GM18526 (cell line): ENCODE data around the gene PPAN.

Experiments used
- POLR2A ChIP-seq: IDR thresholded peaks from 3 replicates; pipeline ENCODE4 v1.6.1; 2011; ENCODE audit not compliant: insufficient read length; ENCODE audit errors: extremely low read depth

PPAN gene

DNA sequence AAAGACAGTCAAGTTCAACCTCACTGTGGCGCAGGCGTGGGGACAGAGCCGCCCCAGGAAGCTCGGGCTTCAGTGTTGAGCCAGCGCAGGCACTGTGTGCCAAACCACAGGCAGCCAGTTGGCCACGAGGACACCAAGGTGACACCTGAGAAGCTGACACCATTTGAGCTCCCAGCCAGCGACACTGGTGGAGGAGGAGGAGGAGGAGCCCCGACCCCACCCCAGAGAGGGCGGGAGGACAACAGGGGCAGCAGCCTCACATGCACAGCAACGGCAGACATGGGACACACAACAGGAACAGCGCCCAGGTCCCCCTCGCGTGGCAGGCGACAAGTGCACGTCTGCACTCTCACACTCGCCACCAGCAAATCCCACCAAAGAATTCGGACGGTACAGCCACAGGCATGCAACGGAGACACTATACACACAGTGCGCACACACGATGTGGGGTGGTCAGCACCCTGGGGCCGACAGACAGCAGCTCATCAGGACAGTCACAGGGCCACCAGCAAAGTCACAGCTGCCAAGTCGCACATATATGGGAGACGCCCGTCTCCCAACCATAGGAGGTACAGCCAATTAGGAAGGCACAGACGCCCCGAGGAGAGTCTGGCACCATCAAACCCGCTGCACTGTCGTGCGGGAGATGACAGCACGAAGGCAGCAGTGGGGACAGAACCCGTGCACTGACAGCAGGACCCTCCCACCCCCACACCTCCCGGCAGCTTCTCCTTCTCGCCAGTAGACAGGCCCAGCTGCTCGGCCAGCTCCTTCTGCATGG is 10.1 kb downstream of the PPAN start:
- peak; percentile 4 for TF ChIP-seq POLR2A

DNA sequence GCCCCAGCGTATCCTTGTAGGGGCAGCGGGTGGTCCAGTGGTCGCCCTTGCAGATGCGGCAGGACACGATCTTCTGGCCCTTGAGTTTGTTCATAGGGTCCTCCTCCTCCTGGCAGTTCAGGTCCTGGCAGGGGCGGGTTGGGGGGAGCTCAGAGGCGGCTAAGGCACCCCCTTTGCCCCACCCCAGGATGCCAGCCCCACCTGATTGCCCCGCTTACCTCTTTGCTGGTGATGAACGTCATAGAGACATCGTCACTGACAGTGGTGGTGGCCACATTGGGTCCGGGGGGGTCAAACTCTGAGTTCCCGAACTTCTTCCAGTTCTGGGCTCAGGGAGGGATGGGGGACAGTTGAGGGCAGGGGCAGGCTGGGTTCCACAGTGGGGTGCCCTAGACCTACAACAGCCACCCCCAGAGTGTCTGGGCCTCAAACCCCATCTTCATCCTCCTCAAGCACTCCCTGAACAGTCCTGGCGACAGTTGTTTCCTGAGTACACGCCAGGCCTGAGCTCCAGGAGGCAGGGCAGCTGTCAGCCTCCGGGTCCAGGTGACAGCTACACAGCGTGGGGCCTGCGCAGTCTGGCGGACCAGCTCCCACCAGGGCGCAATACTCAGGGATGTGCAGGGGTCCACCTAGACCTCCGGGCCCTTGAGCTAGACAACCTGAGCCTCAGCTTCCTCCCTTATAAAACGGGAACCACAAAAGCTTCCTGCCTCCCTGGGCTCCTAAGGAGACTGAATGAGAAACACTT is 10.9 kb downstream of the PPAN start:
- no peak for TF ChIP-seq POLR2A

DNA sequence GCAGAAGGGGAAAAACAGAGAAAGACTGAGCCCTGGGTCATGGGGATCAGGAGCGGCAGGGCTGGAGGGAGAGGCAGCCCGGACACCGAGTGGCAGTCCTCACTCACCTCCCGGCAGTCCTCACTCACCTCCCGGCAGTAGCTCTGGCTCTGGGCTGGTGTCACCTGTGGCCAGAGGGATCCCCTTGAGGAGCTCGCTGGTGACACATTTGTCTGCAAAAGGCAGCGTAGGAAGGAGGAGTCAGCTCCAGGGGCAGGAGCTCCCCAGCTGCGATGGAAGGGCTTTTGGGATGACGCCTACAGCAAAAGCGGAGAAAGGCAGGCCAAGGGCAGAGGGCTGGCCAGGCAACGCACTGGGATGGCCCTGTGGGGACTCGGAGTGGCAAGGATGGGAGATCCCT is 12.8 kb downstream of the PPAN start:
- TF ChIP-seq POLR2A: no peak

DNA sequence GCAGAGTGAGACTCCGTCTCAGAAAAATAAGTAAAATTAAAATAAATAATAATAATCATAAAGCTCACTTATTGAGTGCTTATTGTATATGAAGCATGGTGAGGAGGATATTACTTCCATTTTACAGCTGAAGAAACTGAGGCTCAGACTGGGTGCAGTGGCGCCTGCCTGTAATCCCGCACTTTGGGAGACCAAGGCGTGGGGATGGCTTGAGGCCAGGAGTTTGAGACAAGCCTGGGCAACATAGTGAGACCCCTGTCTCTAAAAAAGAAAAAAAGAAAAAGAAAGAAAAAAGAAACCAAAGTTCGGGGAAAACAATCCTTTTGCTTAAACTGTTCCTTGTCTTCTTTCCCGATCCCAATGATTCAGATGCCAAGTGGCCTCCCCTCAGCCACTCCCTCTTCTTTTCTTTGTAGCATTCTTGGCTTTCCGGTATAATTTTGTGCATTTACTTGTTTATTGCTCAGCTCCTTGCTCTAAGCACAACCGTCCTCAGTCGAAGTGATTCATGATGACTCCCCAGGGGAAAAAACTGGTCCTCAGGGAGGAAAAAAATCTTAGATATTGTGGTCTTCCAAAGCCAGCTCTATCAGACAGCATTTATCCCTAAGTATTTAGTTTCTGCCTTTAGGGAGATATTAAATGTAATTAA is 14.5 kb downstream of the PPAN start:
- TF ChIP-seq POLR2A: no peak

DNA sequence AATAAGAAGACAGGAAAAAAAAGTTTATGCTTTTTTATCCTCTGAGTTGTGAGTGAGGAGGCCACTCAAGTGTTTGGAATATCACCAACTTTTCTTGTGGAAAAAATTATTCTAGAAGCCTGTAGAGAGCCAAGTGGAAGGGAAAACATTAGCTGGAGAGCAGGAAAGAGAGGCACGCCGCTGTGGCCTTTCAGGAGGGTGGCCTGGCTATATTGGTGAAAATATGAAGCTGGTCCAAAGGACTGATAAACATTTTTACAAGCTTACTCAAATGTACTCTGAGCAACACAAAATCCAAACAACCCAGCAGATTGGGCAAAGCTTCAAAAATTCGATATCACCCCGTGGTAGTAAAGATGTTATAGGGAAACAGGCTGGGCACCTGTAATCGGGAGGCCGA is 15.9 kb downstream of the PPAN start:
- no peak for TF ChIP-seq POLR2A

DNA sequence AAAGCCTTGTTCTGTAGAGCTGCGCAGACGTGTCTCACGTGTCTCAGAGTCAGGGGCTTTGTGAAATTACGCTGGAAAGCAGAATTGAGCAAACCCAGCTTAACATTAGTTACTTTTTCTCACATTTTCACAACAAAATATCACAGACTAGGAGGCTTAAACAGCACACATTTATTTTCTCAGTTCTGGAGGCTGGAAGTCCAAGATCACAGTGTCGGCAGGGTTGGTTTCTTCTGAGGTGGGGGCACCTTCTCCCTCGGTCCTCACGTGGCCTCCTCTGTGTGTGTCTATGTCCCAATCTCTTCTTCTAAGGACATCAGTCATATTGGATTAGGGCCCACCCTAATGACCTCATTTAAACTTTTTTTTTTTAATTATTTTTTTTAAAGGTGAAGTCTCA is 18.3 kb downstream of the PPAN start:
- no peak for TF ChIP-seq POLR2A

DNA sequence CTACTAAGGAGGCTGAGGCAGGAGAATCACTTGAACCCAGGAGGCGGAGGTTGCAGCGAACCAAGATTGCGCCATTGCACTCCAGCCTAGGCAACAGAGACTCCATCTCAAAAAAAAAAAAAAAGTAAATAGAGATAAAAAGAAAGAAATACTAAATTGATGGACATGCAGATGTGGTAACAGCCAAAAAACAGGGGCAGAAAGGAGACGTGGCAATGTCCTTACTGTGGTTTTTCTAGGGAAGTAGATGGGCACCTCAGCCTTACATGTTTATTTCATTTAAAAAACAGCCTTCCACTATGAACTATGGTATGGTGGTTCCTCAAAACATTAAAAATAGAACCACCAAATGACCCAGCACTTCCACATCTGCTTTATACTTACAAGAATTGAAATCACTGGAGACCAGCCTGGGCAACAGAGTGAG is 20.1 kb downstream of the PPAN start:
- TF ChIP-seq POLR2A: no peak

DNA sequence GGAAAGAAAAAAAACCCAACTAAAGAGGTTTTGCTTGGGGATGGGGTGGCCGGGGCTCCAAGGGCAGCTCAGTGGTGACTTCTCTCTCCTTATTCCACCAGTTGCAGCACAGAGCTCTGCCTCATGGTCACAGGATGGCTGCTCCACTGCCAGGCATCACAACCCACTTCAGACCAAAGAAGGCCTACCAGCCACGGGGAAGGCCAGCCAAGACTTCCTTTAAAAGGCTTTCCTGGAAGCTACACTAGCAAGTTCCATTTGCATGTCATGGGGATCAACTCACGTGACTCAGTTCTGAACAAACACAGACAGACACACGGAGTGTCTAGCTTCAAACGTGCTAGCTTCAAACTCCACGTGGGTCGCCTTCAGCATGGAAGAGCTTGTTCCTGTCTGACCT is 26.7 kb downstream of the PPAN start:
- no peak for TF ChIP-seq POLR2A

DNA sequence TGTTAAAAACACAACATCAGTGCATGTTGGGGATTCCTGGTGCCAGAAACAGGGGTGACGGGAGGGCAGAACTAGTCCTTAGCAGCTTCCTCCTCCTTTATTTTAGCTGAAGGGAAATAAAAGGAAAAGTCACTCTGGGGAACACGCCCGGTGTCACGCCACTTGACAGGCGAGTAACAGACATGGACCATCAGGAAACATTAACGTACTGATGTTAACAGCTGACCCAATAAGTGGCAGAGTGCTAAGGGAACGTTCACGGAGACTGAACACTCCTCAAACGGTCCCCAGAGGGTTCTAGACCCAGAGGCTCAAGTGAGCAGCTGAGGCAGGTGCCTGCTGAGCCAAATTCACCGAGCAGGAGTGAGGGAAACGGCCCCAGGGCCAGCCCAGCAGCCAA is 27.4 kb downstream of the PPAN start:
- TF ChIP-seq POLR2A: no peak

DNA sequence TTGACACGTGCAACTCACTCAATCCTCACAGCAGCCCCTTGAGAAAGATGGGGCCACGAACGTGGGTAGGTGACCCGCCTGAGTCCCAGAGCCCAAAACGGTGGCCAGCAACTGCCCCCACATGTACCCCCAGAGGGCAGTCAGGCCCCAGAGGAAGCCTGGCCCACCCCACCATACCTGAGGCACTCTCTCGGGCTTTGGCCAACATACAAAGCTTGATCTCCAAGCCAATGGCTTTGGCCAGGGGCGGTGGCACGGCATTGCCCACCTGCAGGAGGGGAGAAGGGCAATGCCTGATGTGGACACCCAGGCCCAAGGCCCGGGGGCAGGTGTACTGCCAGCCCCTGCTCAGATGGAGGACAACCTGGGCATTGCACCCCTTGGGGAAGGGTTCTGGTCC is 27.9 kb downstream of the PPAN start:
- TF ChIP-seq POLR2A: no peak

DNA sequence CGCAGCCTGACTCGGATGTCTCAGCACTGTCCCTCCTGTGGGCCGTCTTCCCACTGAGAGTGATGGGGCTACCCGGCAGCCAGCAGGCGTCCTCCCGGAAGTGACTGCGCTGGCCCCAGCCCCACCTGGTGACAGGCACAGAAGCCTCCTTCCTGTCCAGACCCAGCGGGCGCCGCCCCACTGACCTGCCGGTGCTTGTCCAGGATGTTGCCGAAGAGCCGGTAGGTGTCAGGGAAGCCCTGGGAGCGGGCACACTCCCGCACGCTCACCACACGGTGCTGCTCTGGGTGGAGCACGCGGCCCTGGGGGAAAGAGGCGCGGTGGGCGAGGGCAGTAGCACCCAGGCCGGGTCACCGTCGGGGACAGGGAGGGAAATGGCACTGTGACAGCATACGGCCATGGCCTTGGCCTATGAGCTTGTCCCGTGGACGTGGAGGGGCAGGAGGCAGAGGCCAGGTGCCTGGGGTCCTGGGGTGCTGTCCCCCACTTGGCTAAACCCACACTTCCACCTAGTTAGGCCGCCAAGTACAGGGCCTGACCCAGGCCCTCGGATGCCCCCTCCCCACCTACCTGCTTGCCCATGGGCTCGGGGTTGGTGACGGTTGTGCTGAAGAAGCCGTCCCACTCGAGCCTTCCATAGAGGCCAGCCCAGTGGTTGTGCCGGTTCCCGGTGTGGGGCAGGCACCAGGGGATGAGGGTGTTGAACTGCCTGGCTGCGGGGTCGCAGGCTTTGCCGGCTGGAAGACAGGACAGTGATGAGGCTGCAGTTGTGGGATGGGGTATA is 29.6 kb downstream of the PPAN start:
- TF ChIP-seq POLR2A: no peak

DNA sequence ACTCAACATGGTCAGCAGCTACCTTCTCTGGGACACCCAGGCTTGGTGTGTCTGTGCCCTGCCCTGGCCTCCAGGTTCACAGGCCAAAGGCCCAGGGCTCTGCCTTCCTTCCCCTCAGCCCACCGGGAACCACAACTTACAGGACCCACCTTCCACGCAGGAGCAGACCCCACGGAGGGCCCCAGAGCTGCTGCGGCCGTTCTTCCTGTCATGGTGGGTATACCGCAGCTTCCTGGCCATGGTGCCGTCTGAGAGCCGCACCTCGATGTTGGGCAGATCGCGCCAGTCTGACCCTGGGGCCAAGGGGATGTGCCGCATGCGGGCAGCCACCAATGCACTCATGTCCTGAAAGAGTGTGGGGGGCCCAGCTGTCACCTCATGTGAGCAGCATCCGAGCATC is 30.8 kb downstream of the PPAN start:
- no peak for TF ChIP-seq POLR2A

DNA sequence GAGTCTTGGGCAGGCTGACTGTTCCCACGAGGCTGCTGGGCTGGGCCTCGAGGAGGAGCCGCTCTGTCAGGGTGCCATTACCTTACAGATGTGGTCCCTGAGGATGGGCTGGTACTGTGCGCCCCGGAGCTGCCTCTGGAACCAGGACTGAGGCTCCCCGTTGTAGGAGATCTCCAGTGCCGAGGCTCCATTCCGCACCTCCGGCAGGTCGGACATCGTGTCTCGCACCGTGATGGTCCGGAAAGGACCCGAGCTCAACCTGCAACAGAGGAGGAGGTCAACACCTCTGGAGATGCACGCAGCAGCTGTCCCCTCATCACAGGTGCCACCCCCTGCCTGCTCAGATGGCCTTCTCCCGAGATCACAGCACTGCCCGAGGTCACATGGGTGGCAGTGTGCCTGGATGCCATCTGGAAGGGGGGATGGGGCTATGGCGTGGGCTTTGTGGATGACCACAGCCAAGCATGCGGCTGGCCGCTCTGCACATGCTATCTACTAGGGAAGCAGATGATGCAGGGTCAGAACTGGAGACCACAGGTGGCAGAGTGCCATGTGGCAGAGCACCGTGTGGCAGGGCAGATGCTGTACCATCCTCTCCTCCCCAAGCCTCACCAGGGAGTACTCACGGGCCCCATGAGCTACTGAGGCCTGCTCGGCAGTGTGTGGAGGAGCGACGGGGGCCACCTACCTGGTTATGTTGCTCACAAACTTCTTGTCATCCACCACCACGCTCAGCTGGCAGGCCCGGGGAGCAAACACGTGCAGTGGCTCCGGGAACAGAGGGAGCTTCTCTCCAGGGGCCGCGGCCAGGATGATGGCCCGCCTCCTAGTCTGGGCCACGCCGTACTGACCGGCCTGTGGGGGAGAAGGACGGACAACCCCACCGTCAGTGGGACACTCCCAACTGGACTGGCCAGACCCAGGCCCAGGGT is 31.9 kb downstream of the PPAN start:
- TF ChIP-seq POLR2A: no peak
